ENCODE measurements around the gene NR6A1.

The NR6A1 gene

DNA sequence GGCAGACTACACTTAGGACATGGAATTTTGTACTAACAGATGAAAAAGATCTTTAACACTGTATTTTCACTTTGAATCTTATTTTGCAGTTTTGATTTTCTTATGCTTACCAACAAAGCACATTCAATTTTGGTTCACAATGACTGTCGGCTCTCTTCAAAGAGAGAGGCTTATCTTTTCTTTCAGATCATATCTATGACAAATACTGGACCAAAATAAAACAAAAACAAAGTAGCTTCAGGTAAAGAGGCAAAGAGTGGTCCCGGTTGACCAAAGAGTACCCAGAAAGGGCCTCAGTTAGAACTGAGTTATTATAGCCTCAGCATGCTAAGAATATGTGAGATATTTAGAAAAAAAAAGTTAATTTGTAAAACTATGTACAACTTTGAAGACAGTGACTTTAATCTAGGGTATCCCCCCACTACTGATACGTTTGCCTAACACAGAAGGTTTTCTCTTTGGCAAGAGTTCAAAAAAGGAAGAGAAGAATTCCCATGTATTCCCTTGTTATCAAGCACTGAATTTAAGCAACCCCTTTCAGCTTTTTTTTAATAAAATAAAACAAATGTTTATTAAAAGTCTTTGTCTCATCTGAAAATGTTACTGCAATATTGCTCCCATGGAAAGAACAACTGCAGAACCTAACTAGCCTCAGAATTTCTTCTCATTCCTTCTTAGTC lies 50.5 kb downstream of the NR6A1 start:
- DNase-seq: no peak

DNA sequence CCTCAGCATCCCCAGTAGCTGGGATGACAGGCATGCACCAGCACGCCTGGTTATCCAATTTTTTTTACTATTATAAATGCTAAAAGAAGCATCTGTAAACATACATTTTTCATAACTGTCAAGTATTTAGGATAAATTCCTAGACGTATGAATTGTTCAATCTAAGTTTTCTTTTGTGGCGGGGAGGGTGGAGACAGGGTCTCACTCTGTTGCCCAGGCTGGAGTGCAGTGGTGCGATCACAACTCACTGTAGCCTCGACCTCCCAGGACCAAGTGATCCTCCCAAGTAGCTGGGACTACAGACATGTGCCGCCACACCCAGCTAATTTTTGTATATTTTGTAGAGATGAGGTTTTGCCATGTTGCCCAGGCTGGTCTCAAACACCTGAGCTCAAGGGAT lies 52.2 kb downstream of the NR6A1 start:
- DNase-seq: no peak

DNA sequence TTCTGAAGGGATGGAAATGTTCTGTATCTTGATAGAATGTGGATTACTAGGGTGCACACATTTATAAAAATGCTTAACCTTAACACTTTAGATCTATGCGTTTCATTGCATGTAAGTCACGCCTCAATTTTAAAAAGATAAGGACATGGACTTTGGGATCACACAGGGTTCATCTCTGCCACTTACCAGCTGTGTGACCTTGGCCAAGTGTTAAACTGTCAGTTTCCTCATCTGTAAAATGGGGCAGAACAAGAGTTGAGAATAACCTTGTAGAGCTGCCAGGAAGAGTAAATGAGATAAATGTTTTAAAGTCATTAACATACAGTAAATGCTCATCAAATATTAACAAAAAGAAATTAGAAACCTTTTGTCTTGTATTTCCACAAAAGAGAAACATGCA lies 53.5 kb downstream of the NR6A1 start:
- DNase-seq: no peak

DNA sequence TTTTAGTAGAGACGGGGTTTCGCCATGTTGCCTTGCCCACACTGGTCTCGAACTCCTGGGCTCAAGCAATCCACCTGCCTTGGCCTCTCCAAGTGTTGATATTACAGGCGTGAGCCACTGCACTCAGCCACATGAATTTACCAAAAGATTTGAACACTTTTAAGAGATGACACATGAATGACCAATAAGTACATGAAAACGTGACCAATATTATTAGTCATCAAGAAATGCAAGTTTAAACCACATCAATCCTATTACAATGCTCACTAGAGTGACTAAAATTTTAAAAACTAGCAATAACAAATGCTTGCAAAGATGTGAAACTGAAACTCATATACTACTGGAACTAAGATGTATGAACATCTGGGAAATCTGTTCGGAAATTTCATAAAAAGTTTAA lies 54.3 kb downstream of the NR6A1 start:
- DNase-seq: no peak

DNA sequence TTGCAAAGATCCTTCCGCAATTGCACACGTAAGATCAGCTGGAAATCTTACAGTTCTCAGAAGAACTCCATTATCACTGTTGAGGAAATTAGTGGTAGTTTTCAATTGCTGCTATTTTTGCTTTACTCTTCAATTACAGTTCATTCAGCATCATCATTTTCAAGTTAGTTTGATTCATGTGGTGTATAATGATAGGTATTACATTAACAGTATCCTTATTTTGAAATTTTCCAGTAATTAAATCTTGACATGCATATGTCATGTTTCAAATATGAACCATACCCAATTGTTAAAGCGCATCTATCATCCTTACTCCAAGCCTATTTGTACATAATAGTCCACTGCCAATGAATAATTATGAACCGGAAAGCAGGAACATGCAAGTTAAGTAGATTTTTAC lies 60.3 kb downstream of the NR6A1 start:
- DNase-seq: no peak

DNA sequence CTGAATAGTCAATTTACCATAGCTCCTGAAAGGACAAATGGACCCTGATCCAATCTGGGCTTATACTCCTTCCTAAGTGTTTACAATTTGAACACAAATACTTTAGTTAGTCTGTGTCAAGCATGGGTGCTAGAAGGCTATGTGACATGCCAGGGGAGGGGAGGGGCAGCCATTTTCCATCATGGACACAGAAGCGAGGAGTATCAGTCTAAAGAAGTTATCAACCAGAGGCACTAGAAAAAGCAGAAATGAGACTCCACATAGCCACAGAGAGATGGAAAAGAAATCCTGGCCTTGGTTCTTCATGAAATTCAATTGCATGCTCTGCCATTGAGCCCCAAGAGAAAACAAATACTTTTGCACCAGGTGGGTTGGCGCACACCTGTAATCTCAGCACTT lies 61.8 kb downstream of the NR6A1 start:
- no peak for DNase-seq

DNA sequence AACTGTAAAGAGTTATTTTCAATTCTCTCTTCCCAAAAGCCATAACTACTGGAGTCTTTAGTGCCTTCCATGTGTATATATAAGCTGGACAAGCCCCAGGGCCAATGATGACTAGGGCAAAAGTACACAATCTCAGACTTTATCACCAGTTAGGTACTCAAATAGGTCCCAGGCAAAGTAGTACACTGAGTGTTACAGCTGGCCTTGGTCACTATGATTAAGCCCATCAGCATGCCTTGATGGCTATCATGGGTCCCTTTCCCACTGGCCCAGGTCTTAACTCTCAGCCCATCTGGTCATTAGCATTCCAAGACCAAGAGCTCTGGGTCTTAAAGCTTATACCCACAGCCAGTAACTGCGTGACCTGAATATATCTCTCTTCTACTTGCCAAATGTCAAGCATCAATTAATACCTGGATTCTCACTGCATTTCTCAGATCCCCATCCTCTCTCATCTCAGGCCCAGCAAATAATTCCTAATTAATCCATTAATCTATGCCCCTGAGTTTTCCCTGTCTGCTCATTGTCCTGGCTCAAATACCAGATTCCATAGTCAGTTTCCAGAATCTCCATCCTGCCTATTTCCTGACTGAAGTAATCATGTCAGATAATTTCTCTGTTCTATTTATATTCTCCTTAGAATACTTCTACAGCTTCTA lies 62.3 kb downstream of the NR6A1 start:
- no peak for DNase-seq

DNA sequence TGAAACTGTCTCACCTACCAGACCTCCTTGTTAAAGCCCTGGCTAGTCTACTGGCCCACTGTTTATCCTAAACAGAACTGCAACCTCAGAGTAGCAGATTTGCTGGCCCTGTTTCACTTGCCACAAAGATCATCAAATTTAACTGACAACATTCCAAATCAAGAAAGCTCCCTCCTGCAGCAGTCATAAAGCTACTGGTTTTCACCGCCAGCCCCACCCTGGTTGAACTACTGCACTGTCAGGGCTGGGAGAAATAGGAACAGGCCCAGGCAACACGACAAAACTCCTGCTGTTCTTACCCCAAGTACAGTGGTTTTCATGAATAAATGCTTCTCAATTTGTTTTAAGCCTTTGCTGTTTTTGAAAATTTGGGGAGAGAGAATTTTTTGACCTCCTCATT lies 63.0 kb downstream of the NR6A1 start:
- no peak for DNase-seq

DNA sequence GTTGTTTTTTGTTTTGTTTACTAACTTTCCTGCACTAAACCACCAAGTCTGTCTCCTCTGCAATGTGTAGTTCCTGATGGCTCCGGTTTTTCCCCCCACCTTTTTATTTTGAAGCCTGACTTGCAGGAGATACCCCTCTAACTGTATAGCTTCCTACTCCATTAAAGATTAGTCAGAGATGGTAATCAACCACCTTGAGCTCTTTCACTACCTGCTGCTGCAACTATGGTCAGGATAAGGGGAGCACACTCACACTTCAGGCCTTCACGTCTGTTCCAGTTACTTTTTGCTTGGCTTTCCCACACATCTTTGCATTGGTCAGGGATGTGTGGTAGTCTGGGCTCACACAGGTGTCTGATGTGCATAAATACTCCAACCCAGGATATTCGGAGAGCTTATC lies 63.4 kb downstream of the NR6A1 start:
- DNase-seq: no peak

DNA sequence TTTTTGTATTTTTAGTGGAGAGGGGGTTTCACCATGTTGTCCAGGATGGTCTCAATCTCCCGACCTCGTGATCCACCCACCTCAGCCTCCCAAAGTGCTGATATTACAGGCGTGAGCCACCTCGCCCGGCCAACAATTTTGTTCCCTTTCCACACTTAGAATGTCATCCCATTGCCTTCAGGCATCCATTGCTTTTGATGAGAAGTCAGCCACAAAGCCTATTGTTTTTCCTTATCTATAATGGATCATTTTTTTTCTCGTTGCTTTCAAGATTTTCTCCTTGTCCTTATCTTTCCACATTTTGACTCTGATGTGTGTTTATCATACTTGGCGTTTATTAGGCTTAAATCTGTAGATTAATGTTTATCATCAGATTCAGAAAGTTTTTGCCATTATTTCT lies 64.4 kb downstream of the NR6A1 start:
- DNase-seq: no peak

DNA sequence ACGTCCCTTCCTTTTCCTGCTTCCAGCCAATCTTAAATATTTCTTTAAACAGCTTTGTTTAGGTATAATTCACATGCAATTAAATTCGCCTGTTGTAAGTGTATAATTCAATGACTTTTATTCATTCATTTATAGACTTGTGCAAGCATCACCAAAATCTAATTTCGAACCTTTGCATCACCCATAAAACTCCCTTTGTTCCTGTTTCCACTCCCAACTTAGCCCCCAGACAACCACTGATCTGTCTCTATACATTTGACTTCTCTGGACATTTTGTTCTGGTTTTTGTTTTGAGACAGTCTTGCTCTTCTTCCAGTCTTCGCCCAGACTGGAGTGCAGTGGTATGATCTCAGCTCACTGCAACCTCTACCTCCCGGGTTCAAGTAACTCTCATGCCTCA lies 71.5 kb downstream of the NR6A1 start:
- DNase-seq: no peak

DNA sequence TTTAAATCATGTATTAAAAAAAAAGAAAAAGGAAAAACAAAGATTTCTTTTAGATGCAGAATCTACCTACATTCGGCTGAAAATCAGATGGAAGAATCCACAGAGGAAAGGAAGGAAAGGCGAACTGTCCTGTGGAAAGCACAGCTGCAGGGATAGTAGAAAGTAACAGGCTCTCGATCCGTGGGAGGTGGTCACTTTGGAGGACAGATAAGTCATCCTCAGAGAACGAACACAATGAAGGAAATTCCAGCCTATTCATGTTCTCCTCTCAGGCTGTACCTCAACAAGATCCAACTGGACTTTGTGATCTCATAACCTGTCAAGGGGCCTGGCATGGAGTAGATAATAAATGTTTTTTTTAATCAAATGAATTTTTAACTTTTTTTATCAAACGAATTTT lies 72.8 kb downstream of the NR6A1 start:
- no peak for DNase-seq

DNA sequence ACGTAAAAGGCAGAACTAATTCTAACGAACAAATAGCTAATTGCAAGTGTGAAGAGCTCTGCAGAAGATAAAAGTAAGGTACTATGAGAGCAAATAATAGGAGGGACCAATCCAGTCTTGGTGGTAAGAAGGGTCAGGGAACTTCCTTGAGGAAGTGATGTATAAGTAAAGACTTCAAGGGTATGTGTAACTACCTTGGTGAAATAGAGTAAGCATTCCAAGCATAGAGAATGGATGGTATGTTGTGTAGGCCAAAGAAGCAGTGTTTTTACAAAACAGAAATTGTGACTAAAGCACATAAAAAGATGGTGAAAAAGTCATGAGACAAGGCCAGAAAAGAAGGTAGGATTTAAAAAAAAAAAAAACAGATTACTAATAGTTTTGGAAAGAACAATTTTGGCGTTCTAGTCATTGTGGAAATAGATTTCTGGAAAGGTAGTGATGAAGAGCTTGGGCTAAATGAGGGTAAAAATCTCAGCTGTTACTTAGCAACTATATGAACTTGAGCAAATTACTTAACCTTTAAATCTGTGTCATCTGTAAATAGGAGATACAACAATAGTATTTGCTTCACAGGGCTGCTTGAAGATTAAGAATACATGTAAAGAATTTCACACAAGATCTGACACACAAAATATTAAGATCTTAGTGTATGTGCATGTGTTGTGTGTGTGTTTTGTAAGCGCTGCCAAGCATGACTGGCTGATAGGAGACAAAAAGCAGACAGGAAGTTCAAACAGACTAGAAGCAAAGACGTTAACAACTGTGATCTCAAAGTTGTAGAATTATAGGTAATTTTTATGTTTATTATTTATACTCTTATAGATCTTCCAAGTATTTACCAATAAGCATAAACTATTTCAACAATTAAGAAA lies 73.5 kb downstream of the NR6A1 start:
- DNase-seq: no peak

DNA sequence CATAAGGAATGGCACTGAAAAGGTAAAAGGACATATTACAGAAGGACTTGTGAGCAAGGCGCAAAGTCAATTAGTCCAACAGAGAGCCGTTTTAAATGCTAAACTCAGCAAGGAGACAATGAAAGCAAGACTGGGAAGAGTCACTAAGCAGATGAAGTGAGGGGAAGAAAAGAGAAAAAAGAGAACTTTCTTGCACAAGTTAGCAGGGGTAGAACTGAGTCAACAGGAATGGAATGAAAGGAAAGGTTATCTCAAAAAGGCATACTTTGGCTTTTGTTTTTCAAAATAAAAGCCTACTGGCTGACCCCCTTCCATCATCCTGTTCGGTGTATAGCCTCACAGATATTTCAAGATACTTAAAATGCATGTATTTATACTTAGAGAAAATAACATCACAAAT lies 75.0 kb downstream of the NR6A1 start:
- DNase-seq: no peak

DNA sequence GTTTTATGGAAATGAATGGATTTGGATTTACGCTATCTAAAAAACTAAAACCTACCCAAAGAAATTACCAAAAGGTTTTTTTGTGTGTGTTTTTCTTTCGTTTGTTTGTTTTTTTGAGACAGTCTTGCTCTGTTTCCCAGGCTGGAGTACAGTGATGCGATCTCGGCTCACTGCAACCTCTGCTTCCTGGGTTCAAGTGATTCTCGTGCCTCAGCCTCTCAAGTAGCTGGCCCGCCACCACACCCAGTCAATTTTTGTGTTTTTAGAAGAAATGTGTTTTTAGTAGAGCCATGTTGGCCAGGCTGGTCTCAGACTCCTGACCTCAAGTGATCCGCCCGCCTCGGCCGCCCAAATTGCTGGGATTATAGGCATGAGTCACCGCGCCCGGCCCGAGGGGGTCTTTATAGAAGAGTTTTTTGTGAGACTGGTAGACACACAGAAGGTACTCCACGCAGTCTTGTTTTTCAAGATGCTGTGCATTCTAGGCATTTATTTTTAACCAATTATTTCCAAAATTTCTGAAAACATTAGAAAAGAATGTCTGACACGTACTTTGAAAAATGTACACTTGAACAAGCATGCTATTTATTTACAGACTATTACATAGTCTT lies 75.7 kb downstream of the NR6A1 start:
- no peak for DNase-seq

DNA sequence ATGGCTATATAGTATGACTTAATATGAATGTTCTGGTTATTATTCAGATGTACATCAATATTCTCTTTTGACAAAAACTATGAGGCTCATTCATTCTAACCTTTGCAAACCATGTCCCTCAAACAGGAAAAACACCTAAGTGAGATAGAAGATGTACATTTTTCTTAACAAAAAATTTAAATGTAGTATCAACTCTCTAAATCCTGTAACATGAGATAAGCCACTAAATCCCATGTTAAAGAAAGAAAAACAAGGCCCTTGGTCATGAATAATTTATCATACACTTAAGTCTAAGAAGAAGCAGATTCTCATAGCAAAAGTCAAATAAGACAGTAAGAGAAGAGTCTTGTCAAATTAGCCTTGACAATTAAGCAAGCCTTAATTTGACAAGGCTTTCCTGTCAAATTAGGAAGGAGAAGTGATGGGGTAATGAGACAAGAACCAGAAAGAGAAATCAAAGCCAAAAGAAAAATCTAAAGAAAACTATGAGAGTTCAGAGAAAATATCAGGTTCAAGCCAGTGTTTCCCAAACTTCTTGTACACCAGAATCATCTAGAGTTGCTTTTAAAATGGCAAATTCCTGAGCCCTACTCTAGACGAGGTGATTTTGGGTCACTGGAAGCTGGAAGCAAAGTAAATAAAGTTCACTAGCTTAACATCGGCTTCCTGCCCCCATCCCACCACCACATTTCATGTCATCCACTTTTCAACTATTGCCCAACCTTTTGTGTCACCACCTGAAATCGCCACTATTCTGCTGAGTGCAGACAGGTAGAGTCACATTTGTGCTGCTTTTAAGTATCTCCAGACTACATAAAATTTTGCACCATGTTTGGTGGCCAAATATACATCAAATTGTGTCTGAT lies 76.5 kb downstream of the NR6A1 start:
- no peak for DNase-seq

DNA sequence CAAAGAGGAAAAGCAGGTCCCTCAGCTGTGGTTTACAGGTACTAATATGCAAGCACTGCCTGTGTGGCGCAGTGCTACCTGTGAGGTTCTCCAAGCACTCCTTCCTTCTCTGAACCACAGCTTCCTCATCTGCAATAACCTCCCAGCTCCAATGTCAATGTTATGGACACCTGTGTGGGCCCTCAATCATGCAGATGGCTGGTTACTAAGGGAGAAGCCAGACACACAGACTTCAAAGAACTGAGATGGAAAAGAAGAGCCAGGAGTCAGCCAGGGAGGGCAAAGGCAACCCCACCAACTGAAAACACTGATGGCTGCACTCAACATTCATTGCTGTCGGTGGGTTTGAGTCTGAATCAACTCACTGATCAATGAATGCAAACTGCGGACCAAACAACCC lies 77.7 kb downstream of the NR6A1 start:
- no peak for DNase-seq

DNA sequence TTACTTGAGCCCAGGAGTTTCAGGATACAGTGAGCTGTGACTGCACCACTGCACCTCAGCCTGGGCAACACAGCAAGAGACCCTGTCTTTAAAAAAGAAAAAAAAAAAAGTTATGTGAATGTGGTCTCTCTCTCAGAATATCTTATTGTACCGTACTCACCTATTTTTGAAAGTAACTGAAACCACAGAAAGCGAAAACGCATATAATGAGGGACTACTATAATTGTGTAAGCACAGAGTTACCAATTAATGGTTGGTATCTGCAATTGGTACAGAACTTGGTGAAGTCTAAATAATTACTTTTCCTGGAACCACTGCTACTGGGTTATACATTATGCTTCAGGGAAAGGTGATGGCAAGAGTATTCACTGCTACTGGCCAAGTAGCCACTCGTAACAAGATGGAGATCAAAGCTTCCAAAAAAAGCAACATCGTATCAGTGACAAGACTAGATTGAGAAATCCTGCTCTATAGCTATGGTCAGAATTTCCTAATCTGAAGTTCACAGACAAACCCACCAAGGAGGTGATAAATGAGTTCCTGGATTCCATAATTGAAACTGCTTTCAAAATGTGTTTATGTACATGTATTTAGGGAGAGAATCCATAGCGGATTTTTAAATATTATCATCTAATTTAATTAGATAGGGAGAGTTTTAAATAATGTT lies 82.7 kb downstream of the NR6A1 start:
- DNase-seq: no peak

DNA sequence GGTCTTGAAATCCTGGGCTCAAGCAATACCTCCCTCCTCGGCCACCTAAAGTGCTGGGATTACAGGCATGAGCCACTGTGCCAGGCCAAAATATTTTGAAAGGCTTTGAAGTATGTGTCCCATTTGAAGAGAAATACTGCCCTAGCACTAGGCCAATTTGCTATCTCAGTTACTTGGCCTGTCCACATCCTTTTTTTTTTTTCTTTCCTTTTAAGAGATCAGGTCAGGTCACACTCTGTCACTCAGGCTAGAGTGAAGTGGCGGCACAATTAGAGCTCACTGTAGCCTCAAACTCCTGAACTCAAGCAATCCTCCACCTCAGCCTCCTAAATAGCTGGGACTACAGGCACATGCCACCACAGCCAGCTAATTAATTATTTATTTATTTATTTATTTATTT lies 84.2 kb downstream of the NR6A1 start:
- DNase-seq: no peak

DNA sequence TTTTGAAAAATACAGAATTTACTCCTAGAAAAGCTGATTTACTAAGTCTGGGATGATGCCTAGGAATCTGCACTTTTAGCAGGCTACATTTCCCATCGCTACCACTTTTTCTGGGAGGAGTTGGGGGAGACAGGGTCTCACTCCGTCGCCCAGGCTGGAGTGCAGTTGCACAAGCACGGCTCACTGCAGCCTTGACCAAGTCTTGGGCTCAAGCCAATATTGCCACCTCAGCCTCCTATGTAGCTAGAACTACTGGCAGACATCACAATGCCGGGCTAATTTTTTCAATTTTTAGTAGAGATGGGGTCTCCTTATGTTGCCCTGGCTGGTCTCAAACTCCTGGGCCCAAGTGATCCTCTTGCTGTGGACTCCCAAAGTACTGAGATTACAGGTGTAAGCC lies 85.9 kb downstream of the NR6A1 start:
- no peak for DNase-seq

DNA sequence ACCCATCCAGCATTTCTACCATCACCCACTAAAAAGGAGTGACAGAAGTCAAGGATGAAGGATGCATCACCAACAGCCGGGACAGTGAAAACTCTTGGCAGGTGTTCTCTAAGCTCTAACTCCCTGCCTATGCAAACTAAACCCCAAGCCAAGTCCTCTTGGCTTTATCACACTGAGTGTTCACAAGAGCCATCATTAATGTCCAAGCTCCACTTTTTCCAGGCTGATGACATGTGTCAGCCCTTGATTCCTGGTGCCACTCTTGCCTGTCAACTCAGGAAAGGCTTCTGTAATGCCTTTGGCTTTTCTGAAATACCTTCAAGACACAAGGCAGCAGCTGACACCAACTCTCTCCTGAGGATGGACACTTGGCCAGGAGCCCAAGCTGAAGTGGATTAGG lies 86.9 kb downstream of the NR6A1 start:
- DNase-seq: no peak

DNA sequence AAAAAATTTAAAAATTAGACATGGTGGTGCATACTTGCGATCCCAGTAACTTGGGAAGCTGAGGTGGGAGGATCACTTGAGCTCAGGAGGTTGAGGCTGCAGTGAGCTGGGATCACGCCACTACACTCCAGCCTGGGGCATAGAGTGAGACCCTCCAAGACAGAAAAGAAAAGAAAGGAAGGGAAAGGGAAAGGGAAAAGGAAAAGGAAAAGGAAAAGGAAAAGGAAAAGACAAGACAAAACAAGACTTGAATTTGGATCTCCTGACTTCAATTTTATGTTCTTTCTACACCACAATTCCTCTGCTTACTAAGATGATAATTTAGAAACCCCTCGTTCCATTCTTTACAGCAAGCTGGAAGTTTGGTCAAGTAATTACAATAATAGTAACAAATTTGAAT lies 88.1 kb downstream of the NR6A1 start:
- DNase-seq: no peak
